ENCODE data around the gene MAN1C1. TPM values are rescaled to one million over a fixed set of nuclear protein-coding genes. Genes with fewer than 3 reads are reported as not detected.

Gene MAN1C1
- total RNA-seq, 1 donor from 2014 or later, result 16.7 TPM

GRCh38 chr1:25760122-25760719 lies 143.6 kb downstream of the MAN1C1 start:
- no peak for DNase-seq (ENCODE audit: low spot score)
- intact Hi-C loops (cut with DNase I), result no loop called here

DNA sequence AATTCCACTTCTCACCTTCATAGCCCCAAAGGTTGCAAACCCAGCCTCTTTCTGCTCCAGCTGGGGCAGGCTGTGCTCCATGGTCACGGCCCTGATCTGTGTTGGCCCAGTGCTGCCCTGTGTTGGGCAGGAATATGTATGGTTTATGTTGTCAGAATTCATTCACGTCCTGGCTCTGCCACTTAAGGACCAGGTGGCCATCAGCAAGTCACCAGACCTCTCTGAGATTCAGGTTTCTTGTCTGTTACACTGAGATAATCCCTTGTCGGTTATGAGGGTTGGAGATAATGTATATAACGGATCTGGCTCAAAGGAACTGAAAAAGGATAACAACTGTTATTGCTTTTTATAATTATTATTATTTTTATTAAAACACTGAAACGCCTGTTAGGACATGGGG lies 144.3 kb downstream of the MAN1C1 start:
- intact Hi-C loops (cut with DNase I), result no loop called here
- DNase-seq (ENCODE audit: low spot score), result no peak

DNA sequence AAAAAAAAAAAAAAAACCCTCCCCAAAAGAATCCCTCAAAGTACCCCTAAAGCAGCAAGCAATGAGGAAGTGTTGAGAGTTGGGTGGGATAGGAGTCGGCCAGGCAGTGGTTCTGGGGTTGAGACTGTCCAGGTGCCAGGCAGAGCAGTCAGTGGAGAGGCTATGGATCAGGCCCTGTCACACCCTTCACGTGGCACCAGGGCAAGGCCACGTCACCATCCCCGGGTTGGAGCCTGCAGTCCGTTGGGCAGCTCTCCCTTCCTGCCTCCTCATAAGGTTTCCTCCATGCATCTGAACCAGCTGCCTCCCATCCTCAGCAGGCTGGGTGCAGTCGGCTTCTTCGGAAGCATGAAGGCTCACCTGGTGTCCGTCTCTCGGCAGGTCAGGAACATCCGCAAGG lies 146.9 kb downstream of the MAN1C1 start:
- intact Hi-C loops (cut with DNase I), result no loop called here
- no peak for DNase-seq (ENCODE audit: low spot score)

DNA sequence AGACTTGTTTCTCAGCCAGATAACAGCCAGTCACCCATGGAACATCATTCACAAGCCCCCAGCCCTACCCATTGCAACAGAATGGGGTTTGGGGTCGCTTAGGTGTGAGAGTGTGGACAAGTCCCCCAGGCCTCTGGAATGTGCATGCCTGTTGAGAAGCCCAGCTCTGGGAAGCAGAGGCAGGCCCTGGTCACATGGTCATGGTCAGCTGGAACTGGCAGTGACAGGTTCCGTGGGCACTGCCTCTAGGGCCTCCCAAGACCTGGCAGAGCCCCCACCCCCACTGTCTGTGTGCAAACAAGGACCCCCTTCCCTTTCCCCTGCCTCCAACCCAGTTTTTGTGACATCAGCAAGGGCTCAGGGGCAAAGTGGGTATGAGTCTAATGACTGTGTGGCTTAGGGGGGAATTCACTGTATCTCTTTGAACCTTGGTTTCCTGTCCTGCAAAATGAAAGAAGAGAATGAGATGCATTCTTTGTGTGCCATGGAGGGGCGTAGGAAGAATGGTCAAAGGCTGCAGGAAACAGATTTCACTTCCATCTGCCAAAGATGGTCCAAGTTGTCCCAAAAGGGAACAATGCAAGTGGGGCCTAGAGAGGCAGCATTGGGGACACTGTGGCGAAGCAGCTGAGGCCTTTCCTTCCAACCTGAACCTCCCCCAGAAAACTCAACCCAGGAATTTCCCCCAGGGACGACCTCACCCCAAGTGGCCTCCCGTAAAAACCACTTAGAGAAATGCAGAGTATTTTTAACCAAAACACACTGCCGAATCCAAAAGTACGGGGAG lies 148.7 kb downstream of the MAN1C1 start:
- intact Hi-C loops (cut with DNase I), result no loop called here
- no peak for DNase-seq (ENCODE audit: low spot score)

GRCh38 chr1:25765923-25766589 lies 149.5 kb downstream of the MAN1C1 start:
- intact Hi-C loops (cut with DNase I), result no loop called here
- DNase-seq (ENCODE audit: low spot score), result no peak

- DNase-seq (ENCODE audit: low spot score), result no peak
- intact Hi-C loops (cut with DNase I), result no loop called here
These were observed 150.3 kb downstream of the MAN1C1 start for GRCh38 chr1:25766721-25767436.

DNA sequence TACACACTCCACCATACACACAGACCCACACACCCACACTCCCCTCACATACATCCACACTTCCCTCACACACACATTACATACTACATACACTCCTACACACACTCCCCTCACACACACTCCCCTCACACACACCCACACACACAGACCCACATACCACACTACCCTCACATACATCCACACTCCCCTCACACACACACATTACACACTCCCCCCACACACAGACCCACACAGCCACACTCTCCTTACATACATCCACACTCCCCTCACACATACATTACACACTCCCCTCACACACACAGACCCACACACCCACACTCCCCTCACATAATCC lies 150.8 kb downstream of the MAN1C1 start:
- intact Hi-C loops (cut with DNase I), result no loop called here
- no peak for DNase-seq (ENCODE audit: low spot score)

DNA sequence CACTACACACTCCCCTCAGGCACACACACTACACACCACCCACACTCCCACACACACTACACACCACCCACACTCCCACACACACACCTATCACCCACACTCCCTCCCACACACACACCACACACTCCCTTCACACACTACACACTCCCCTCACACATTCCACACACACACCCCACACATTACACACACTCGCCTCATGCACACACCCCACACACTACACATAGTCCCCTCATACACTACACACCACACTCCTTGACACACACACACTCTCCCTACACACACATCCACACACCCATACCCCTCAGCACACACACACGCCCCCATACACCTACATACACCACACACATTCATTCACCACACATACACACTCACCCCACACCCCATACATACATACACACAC lies 152.4 kb downstream of the MAN1C1 start:
- DNase-seq (ENCODE audit: low spot score), result no peak
- intact Hi-C loops (cut with DNase I), result no loop called here

GRCh38 chr1:25769625-25770383 lies 153.2 kb downstream of the MAN1C1 start:
- DNase-seq (ENCODE audit: low spot score), result no peak
- intact Hi-C loops (cut with DNase I), result no loop called here

- no peak for DNase-seq (ENCODE audit: low spot score)
- intact Hi-C loops (cut with DNase I), result no loop called here
These were observed 154.1 kb downstream of the MAN1C1 start for GRCh38 chr1:25770541-25771220.

GRCh38 chr1:25771221-25772114 lies 154.9 kb downstream of the MAN1C1 start:
- peak; percentile 86 for DNase-seq (ENCODE audit: low spot score)
- intact Hi-C loops (cut with DNase I), result no loop called here

GRCh38 chr1:25772164-25772563 lies 155.6 kb downstream of the MAN1C1 start:
- no peak for DNase-seq (ENCODE audit: low spot score)
- intact Hi-C loops (cut with DNase I), result no loop called here

DNA sequence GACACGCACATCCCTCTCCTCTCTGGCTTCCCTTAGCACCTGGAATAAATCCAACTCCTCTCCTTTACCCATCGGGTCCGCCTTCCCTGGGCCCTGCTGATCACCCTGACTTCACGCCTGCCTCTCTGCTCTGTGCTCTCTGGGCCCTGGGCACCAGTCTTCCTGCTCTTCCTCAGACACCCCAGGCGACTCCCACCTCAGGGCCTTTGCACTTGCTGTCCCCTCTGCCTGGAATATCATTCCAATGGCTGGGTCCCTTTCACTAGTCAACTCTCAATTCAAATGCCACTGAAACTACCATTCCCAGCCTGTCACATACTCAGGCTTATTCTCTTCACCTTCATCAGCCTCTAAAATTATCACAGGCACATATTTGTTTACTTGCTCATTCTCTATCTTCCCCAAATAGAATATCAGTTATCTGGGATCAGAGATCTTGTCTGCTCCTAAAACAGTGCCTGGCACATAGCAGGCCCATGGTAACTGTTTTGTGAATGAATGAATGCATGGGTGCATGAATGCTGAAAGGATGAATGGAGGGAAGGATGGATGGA lies 156.2 kb downstream of the MAN1C1 start:
- intact Hi-C loops (cut with DNase I), result no loop called here
- DNase-seq (ENCODE audit: low spot score), result no peak

DNA sequence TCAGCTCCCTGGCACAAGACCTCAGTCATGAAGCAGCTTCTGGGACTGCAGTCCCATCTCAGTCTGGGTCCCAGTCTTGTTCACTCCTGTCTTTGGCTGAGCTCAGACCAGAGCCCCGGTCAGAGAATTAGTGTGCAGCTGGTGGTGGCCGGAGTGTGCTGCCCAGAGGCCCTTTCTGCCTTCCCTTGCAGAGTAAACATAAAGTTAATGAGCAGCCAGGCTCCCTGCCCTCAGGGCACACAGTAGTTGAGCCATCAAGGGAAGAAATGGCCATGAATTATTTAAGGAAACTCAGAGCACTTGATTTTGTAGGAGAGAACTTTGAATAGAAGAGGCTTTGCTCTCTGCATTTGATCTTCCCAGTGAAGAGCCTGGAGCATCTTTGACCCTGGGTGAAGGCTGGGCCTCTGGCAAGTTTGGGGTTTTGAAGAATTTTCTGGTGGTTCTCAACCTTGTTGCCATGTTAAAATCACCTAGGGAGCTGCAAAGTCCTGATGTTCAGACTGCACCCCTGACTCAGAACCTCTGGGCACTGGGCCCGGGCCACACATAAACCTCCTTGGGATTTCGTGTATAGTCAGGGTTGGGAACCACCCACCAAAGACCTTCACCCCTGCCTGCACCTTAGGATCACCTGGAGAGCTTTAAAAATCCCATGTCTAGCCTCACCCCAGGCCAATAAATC lies 157.0 kb downstream of the MAN1C1 start:
- intact Hi-C loops (cut with DNase I), result no loop called here
- no peak for DNase-seq (ENCODE audit: low spot score)

DNA sequence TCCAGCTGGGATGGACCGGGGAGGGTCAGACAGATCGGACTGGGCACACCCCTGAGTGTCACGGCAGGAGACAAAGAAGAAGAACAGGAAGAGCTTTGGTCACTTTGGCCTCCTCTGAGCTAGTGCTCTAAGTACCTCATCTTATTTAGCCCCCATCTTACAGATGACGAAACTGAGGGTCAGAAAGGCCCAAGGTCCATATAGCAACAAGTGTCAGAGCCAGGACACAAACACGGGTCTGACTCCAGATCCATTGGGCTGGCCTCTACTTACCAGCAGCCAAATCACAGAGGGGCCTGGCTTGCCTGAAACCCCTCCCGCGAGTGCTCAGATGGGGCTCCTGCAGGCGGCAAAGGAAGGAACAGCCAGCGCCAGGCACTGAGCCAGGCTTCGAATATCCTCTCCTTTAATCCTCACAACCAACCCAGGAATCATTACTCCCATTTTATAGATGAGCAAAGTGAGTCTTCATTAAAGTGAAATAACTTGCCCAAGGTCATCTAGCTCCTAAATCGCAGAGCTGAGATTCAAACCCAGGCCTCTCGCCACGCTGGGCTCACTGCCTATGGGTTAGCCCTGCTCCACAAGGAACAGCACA lies 157.7 kb downstream of the MAN1C1 start:
- DNase-seq (ENCODE audit: low spot score), result no peak
- intact Hi-C loops (cut with DNase I), result no loop called here

DNA sequence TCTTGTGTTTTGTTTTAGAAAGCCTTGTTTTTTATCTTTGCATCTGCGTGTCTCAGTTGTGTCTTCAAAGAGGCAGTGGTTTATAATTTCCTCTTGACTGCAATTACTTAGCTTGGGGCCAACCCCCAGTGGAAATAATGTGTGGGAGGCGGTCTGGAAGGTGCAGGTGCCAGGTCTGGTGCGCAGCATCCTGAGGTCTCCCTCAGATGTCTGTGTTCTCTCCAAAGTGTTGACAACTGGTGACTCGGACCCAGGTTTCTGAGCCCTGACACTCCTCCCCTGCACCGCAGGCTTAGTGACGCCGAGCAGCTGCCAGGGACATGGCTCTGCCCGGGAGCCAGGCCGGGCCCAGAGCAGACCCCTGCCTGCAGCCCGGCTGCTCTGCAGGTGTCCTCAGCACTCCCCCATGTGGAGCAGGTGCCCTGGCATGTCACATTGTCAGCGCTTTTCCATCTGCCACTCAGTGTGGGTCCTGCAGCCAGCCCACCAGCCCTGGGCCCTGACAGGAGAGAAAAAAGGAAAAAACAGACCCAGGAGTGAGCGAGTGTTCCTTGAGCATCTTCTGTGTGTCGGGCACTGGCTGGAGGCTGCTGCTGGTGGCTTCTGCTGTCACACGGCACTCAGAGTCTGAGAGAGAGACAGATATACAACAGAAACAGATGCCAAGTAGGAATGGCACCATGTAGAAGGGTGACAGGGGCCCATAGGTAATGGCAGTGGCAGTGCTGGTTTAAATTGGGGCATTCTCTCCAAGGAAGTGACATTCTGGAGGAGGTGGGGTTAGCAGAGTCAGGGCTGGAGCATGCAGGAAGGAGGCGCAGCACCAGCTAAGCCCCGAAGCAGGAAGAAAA lies 158.6 kb downstream of the MAN1C1 start:
- no peak for DNase-seq (ENCODE audit: low spot score)
- intact Hi-C loops (cut with DNase I), result no loop called here
